SIG-M5 (cell line): Measurements from ENCODE around the gene ZNF710.

Experiments
- DNase-seq: peaks from one replicate; lab custom pipeline; 2025; lab: John Stamatoyannopoulos, UW

ZNF710 gene

GRCh38 chr15:89997079-89997478 lies 4.0 kb upstream of the ZNF710 start:
- DNase-seq: no peak

DNA sequence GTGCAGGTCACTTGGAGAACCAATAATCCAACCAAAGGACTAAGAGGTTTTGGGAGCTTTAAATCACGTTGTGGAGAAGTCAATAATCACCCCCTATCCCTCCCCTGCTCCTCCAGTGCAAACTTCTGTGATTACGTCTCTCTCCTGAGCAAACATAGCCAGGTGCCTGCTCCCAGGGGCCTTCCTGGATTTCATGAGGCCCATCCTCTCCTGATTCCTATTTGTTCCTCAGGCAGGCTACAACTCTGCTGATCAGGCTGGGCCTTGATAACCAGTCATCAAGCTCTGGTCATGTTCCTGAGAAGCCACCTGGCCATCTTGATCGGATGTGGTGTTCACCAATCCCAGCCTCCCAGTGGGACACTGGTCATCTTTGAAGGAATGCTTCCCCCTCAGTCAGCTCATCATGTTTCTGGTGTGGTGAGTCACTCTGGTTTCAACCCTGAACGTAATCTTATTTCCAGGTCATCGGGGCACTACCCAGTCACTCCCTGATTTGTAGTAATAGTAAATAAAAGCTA lies 2.9 kb upstream of the ZNF710 start:
- no peak for DNase-seq

GRCh38 chr15:89998923-89999675 lies 2.0 kb upstream of the ZNF710 start:
- no peak for DNase-seq

- DNase-seq: no peak
Measured at GRCh38 chr15:89999676-90000185, 1.4 kb upstream of the ZNF710 start.

DNA sequence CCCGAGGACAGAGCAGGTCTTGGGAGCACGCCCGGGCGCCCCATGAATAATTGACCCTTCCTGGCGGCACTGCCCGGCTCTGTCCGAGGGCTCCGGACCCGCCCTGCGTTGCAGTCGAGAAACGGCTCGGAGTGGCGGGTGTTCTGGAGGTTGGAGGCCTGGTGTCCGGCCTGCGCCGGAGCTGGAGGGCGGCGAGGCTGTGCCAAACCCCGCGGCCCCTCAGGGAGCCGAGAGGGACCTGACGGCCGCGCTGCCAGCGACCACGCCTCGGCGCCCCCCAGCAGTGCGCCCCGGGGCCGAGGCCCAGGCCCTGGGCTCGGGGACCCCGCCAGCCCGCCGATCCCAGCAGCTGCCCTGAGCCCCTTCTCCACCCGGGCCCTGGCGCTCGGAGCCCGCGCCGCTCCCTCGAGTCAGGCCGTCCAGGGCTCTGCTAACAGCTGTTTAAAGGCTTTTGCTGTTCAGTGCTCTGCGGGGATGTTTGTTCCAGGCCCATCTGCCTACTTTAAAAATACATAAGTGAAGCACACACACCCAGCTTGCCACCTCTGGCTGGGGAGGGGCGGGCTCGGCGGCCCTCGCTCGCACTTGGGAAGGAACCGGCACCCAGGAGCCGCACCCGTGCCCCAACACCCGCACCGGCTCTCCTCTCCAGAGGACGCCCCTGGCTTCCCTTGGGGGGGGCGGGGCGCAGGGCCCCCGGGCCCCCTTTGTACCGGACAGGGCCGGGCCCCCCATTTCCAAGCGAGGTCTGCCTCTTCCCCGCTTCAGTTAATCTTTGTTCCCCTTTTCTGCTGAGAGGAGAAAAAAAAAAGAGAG lies 730 bp upstream of the ZNF710 start:
- DNase-seq: no peak

- DNase-seq: no peak
Measured at GRCh38 chr15:90001683-90002427, 731 bp downstream of the ZNF710 start.

GRCh38 chr15:90002428-90002844 lies 1.3 kb downstream of the ZNF710 start:
- no peak for DNase-seq

GRCh38 chr15:90003736-90004135 lies 2.6 kb downstream of the ZNF710 start:
- DNase-seq: no peak

- no peak for DNase-seq
Measured at GRCh38 chr15:90004252-90004651, 3.1 kb downstream of the ZNF710 start.

GRCh38 chr15:90004671-90005070 lies 3.5 kb downstream of the ZNF710 start:
- peak; percentile 65 for DNase-seq

DNA sequence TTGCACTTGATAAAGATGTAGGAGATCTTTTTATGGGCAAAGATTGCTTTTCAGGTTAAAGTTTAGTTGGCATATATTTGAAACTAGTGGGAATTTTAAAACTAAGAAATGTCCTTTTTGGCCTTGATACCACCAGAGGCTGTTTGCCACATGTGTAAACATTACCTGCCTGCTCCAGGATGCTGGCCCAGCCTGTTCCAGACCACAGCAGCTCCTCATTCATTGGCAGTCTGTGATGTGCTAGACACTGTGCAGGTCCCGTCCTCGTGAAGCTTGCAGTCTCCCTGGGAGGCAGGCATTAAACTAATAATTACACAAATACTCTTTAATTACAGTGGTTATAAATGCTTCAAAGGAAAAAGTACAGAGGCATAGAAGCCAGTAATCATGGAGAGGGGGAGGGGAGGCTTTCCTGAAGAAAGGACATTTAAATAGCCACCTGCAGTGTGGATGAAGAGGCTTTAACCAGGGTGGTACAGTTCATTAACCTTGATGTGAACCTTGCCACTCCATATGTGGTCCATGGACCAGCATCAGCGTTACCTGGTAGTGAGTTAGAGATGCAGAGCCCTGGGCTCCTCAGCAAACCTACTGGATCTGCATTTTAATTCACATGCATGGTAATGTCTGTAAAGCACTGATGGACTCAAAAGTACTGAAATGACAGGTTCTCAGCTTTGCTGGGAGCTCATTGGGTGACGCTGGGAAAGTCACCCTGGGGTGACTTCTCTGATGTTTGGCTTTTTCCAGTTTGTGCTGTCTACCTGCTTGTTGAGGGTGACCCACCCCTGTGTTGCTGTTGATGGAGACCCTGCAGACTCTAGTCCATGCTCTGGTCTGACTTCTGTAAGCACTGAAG lies 5.3 kb downstream of the ZNF710 start:
- no peak for DNase-seq

GRCh38 chr15:90007076-90007460 lies 5.9 kb downstream of the ZNF710 start:
- DNase-seq: no peak

DNA sequence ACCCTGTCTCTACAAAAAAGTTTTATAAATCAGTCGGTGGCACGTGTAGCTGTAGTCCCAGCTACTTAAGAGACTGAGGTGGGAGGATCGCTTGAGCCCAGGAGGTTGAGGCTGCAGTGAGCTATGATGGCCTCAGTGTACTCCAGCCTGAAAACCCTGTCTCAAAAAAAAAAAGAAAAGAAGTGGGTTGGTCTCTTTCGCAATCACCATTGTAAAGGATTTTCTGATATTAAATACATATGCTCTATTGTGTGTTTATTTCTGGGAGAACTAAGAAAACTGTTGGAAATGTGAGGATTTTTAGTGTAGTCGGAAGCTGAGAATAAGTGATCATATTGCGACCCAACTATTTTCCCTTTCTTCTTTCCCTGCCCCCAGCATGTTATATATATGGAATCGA lies 7.5 kb downstream of the ZNF710 start:
- no peak for DNase-seq

- no peak for DNase-seq
Measured at GRCh38 chr15:90009301-90010022, 8.3 kb downstream of the ZNF710 start.

GRCh38 chr15:90011705-90012104 lies 10.6 kb downstream of the ZNF710 start:
- DNase-seq: no peak

- no peak for DNase-seq
Measured at GRCh38 chr15:90013503-90013937, 12.4 kb downstream of the ZNF710 start.

- DNase-seq: no peak
Measured at GRCh38 chr15:90015294-90015693, 14.2 kb downstream of the ZNF710 start.

DNA sequence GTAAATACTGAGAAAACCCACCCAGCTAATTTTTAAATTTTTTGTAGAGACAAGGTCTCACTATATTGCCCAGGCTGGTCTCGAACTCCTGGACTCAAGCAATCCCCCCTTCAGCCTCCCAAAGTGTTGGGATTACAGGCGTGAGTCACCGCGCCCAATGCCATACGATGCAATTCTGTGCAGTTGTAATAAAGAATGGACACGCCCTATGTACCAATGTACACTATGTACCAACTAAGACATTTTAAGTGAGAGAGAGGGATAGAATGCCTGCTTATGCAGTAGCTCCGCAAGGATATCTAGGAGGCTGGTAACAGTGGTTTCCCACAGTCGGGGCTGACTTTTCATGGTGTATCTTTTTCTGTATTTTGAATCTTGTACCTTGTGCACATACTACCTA lies 14.6 kb downstream of the ZNF710 start:
- DNase-seq: no peak

GRCh38 chr15:90016721-90017120 lies 15.6 kb downstream of the ZNF710 start:
- no peak for DNase-seq

- no peak for DNase-seq
Measured at GRCh38 chr15:90018216-90018831, 17.2 kb downstream of the ZNF710 start.
